Glomerular visceral epithelial cell (primary cell): ENCODE data around the gene ACSL3.
A peak's percentile ranks its signal among the peaks of the same experiment; 100 is the strongest.

ENCODE experiments used
- DNase-seq: peaks from one replicate; pipeline ENCODE4 v3.0.0-alpha.2; 2016; ENCODE audit errors: extremely low spot score

ACSL3 gene

GRCh38 chr2:222879604-222879933 lies 18.7 kb downstream of the ACSL3 start:
- DNase-seq = no peak

GRCh38 chr2:222882484-222882928 lies 21.7 kb downstream of the ACSL3 start:
- DNase-seq = no peak

GRCh38 chr2:222883420-222883819 lies 22.6 kb downstream of the ACSL3 start:
- DNase-seq = no peak

- DNase-seq = no peak
Observed at GRCh38 chr2:222884114-222884771, 23.4 kb downstream of the ACSL3 start.

- DNase-seq = no peak
Observed at GRCh38 chr2:222884805-222885424, 24.1 kb downstream of the ACSL3 start.

GRCh38 chr2:222887124-222887523 lies 26.3 kb downstream of the ACSL3 start:
- DNase-seq = no peak

GRCh38 chr2:222888716-222889115 lies 27.9 kb downstream of the ACSL3 start:
- no peak for DNase-seq

GRCh38 chr2:222891890-222892289 lies 31.1 kb downstream of the ACSL3 start:
- DNase-seq = no peak

GRCh38 chr2:222892321-222892720 lies 31.5 kb downstream of the ACSL3 start:
- no peak for DNase-seq

GRCh38 chr2:222892761-222893160 lies 31.9 kb downstream of the ACSL3 start:
- no peak for DNase-seq

- no peak for DNase-seq
Observed at GRCh38 chr2:222893716-222894115, 32.9 kb downstream of the ACSL3 start.

- DNase-seq = no peak
Observed at GRCh38 chr2:222895144-222895543, 34.3 kb downstream of the ACSL3 start.

GRCh38 chr2:222897898-222898297 lies 37.1 kb downstream of the ACSL3 start:
- DNase-seq = no peak

- no peak for DNase-seq
Observed at GRCh38 chr2:222899413-222900181, 38.8 kb downstream of the ACSL3 start.

GRCh38 chr2:222900354-222900753 lies 39.5 kb downstream of the ACSL3 start:
- no peak for DNase-seq

GRCh38 chr2:222902660-222903059 lies 41.8 kb downstream of the ACSL3 start:
- DNase-seq = no peak

GRCh38 chr2:222903234-222904220 lies 42.7 kb downstream of the ACSL3 start:
- DNase-seq = peak; percentile 78

- DNase-seq = no peak
Observed at GRCh38 chr2:222904557-222905258, 43.9 kb downstream of the ACSL3 start.

- DNase-seq = no peak
Observed at GRCh38 chr2:222907048-222907447, 46.2 kb downstream of the ACSL3 start.

- DNase-seq = no peak
Observed at GRCh38 chr2:222907790-222908441, 47.1 kb downstream of the ACSL3 start.

GRCh38 chr2:222909286-222909685 lies 48.5 kb downstream of the ACSL3 start:
- DNase-seq = no peak
